ENCODE data around the gene HADHB.
"Not testable (repeated sequence)": the region's sequence is repeated elsewhere in the genome, so short reads cannot be mapped to it uniquely, and the experiment has no call there.

The HADHB gene

DNA sequence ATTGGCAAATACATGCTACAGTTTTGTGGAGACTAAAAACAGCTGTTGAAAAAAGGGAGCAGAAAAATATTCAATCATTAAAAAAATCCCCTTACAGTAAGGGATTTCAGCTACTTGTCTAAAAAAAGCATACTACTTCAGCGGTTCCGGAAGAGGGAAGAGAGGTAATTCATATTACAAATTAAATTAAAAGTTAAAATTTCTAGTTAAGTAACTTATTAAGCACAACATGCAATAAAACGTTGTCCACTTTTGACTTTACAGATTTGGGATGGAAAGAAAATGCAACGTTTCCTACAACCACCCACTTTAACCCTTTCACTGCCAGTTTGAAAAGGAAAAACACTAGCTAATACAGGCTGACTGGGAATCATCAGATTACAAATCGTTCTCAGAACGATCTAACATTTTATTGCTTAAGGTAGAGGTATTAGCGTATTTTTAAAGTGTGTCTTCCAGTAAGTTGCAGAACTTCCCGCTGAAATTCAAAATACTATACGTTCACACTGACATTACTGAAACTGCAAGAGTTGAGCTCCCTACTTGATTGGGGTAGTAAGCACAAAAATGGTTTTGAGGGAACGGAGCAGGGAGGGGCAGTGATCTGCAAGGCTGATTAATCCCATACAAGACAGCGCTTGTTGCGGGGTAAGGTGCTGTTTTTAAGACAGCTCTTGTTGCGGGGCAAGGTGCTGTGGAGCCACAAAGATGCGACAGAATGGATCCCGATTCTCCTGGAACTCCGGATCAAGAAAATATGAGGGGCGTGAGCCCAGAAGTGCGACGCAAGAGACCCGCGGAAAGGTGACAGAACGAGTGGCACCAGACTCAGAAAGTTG, 1.1 kb upstream of the HADHB start:
- H3K4me3 ChIP-seq (ENCODE audit: low read depth, low read length) = peak overlapping the region; percentile 84
- TF ChIP-seq, protein P1, sequence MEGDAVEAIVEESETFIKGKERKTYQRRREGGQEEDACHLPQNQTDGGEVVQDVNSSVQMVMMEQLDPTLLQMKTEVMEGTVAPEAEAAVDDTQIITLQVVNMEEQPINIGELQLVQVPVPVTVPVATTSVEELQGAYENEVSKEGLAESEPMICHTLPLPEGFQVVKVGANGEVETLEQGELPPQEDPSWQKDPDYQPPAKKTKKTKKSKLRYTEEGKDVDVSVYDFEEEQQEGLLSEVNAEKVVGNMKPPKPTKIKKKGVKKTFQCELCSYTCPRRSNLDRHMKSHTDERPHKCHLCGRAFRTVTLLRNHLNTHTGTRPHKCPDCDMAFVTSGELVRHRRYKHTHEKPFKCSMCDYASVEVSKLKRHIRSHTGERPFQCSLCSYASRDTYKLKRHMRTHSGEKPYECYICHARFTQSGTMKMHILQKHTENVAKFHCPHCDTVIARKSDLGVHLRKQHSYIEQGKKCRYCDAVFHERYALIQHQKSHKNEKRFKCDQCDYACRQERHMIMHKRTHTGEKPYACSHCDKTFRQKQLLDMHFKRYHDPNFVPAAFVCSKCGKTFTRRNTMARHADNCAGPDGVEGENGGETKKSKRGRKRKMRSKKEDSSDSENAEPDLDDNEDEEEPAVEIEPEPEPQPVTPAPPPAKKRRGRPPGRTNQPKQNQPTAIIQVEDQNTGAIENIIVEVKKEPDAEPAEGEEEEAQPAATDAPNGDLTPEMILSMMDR (IDR thresholded peaks at IDR 0.05; ENCODE audit: low read depth, low read length) = no peak

DNA sequence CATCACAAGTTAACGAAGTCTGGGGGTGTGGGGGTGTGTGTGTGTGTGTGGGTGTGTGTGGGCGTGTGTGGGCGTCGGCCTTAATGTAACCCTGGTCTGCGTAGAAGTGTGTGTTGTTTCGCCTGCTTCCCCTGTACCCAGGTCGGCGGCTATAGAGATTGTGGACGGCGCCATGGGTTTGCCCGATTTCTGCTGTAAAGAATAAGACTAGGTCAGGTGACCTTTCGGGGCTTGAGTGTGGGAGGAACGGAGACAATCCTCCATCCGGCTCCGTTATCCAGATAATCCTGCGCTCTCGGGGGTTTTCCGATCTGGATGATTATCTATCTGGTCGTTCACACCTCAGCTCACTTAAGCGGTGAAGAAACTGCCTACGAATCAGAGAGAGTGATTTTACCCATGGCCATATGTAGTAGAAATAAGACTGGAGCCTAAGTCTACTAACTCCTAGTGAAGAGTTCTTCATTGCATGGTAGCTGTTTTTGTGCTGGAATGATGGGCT, 543 bp downstream of the HADHB start:
- peak overlapping the region; percentile 84 for H3K4me3 ChIP-seq (ENCODE audit: low read depth, low read length)
- TF ChIP-seq, protein P1 (IDR thresholded peaks at IDR 0.05; ENCODE audit: low read depth, low read length) = no peak

DNA sequence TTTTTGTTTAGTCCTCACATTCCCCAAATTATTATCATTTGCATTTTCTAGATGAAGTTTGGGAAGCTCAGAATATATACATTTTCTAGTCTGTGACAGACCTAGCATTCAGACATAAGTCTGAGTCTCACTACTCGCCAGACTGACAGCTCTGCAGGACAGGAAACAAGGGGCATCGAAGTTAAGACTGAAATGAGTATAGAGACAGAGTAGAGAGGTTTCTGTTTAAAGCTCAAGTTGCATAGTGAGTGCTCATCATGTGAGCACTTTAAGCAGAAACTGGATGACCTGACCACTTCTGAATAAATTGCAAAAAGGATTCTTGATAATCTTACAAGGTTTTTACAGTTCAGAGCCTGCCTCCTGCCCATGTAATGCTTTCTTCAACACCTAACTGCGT, 1.1 kb downstream of the HADHB start:
- H3K4me3 ChIP-seq (ENCODE audit: low read depth, low read length) = peak overlapping the region; percentile 84
- TF ChIP-seq, protein P1 (IDR thresholded peaks at IDR 0.05; ENCODE audit: low read depth, low read length) = no peak

DNA sequence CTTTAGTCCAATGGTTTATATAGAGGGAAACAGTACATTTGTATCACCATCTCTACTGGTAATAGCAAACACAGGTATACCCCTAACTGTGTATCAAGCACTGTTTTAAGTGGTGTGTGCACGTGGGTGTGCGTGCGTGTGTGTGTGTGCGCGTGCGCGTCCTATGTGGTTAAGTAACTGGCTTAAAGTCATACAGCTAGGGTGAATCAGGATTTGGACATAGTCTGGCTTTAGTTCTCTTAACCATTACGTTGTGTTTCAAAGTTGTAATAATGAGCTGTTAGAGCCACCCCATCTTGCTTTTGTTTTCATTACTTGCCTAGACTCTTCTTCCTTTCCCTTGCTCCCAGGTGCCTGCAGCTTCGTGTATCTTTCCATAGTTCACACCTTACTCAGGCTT, 2.1 kb downstream of the HADHB start:
- no peak overlapping the region for H3K4me3 ChIP-seq (ENCODE audit: low read depth, low read length)
- TF ChIP-seq, protein P1 (IDR thresholded peaks at IDR 0.05; ENCODE audit: low read depth, low read length) = no peak

DNA sequence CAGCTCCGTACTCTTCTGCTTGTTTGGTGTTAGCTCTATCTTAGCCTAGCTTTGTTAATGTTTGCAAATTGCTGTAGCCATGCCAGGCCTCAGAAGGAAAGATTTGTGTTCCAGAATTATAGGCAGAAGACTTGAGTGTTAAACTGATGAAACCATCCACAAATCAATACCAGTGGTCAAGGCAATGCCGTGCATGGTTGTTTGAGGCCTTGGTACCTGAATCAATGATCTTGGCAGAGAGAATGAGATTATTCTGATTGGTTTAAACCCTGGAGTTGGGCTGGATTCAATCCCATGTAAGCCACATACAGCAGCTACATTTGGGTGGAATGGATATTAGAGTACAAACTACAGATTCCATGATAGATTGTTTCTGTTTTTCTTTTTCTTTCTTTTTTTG, 4.9 kb downstream of the HADHB start:
- no peak overlapping the region for H3K4me3 ChIP-seq (ENCODE audit: low read depth, low read length)
- TF ChIP-seq, protein P1 (IDR thresholded peaks at IDR 0.05; ENCODE audit: low read depth, low read length) = no peak

DNA sequence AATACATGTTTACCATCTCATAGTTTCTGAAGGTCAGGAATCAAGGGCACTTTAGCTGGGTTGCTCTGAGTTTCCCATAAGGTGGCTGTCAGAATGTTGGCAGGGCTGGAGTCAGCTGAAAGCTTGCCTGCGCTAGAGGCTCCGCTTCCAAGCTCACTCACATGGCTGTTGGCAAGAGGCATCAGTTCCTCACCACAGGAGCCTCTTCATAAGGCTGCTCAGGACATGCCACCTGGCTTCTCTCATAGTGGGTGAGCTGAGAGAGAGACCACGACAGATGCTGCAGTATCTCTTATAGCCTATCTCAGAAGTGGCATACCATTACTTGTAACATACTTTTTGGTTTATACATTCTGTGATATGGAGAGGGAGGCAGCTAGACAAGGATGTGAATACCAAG, 7.2 kb downstream of the HADHB start:
- no peak overlapping the region for H3K4me3 ChIP-seq (ENCODE audit: low read depth, low read length)
- TF ChIP-seq, protein P1 (IDR thresholded peaks at IDR 0.05; ENCODE audit: low read depth, low read length) = no peak

DNA sequence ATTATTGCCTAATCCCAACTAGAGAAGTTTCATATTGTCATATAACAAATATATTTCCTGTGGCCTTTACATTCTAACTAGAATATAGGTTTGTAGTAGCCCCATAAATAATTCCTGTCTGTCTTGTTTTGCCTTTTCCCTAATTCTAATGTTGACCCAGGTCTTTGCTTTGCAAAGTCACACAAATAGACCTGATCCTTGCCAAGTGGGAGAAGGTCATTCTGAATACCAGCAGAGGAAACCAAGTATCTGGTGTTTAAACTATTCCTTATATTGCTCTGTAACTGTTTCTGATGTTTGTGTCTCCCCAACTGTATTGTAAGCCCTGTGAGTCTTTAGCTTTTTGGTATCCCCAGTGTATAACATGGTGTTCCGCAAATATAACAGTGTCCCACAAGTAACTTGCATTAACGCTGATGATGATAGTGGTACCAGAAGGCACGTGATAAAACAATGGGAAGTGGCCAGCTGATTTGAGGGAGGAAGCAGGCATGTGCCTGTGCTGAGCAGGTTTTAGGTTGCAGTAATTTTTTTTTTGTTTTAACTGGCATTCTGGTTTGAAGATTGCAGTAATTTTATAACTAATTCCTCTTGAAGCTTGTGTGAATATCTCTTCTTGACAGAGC, 11.1 kb downstream of the HADHB start:
- TF ChIP-seq, protein P1 (IDR thresholded peaks at IDR 0.05; ENCODE audit: low read depth, low read length) = no peak
- H3K4me3 ChIP-seq (ENCODE audit: low read depth, low read length) = no peak overlapping the region

DNA sequence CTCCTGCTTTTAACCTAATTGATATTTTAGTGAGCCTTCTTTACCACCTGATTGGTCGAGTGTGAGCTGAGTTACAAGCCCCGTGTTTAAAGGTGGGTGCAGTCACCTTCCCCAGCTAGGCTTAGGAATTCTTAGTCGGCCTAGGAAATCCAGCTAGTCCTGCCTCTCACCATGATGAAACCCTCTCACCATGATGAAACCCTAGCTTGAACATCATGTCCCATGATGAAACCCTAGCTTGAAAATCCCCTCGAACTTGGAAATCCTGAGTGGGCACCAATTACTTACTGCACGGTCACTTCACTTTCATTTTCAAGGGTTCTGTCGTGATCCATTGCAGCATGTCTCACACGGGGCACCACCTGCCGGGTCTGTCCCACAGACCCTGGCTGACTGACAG, 14.1 kb downstream of the HADHB start:
- not testable (repeated sequence) for H3K4me3 ChIP-seq (ENCODE audit: low read depth, low read length)
